Epithelial cell of proximal tubule (primary cell): ENCODE results near the gene PTTG1IP. TPM values are rescaled to one million over a fixed set of nuclear protein-coding genes. Genes with fewer than 3 reads are reported as not detected.
"Not testable (repeated sequence)": the region's sequence is repeated elsewhere in the genome, so short reads cannot be mapped to it uniquely, and the experiment has no call there.

Experiments used
- DNase-seq: peaks from one replicate; pipeline ENCODE4 v3.0.0-alpha.2; 2011; ENCODE audit warnings: low read depth
- H3K4me3 ChIP-seq: 2 replicates; pipeline ENCODE4 v1.5.1; 2011; ENCODE audit warnings: low read depth, mild to moderate bottlenecking, low read length
- total RNA-seq: library from RNA; depleted of rRNA; stranded (reverse); fragments of >200 nt; gene quantifications from 2 replicates; pipeline ENCODE4 v1.2.3, GENCODE V29; 2015
- TF ChIP-seq, protein P1 (sequence below): conservative IDR thresholded peaks from 2 replicates; pipeline ENCODE4 v1.5.1; 2012; ENCODE audit warnings: low read depth, mild to moderate bottlenecking, low read length

The PTTG1IP gene
- total RNA-seq, 1 donor from 2014 or later: 311 TPM

DNA sequence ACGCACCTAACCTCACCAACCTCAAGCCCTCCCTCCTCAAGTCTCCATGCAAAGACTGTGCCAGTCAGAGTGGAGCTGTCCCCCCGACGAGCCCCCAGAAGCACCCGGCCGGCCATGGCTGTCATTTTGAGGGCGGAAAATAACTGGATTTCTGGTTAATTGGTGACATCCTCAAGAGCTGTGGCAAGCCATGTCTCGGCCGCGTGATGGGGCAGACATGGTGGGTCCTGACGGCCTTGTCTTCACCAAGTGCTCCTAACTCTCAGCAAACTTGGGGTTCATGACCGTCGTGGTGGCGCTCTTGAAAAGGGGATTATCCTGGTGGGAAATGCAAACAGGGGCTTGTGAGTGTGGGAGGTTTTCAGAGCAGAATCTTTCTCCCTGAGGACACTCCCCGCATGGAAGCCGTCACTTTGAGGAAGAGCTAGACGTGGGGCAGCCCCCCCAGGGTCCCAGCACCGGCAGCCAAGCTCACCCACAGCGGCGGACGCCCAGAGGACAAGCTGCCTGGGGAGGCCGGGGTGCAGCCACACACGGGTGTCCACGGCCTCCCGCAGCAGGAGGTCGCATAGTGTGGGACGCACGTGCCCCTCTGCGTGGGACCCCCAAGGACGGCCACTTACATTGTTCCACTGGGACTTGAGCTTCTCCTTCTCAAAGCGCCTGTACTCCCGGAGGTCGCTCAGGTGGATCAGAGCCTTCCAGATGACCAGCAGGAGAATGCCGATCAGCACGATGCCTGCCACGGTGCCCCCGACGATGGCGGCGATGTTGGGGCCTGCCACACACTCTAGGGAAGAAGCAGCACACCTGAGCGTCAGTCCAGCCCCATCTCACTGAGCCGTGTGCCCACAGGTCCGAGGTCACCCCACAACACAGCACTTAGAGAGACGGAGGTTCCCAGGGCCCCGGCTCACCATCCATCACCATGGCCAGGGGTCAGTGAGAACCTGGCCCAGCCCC is 12.9 kb upstream of the PTTG1IP start:
- H3K4me3 ChIP-seq: no peak overlapping the region
- no peak for DNase-seq
- TF ChIP-seq, protein P1, sequence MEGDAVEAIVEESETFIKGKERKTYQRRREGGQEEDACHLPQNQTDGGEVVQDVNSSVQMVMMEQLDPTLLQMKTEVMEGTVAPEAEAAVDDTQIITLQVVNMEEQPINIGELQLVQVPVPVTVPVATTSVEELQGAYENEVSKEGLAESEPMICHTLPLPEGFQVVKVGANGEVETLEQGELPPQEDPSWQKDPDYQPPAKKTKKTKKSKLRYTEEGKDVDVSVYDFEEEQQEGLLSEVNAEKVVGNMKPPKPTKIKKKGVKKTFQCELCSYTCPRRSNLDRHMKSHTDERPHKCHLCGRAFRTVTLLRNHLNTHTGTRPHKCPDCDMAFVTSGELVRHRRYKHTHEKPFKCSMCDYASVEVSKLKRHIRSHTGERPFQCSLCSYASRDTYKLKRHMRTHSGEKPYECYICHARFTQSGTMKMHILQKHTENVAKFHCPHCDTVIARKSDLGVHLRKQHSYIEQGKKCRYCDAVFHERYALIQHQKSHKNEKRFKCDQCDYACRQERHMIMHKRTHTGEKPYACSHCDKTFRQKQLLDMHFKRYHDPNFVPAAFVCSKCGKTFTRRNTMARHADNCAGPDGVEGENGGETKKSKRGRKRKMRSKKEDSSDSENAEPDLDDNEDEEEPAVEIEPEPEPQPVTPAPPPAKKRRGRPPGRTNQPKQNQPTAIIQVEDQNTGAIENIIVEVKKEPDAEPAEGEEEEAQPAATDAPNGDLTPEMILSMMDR: no peak

DNA sequence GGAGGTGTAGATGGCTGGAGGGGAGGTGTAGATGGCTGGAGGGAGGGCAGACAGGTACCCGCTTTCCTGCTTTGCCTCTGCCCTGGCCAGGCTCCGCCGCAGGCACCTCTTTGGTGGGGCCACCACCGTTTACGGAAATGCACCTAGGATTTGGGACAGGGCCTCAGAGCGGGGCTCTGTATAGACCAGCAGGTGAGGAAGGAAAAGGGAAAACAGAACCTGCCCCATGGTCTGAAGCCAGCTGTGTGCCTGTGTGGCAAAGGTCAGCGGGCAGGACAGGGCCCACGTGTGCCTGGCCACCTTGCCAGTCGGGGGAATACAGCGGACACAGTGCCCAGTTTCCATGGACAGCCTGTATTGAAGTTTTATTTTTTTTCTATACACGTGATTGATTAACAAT is 12.1 kb upstream of the PTTG1IP start:
- no peak for DNase-seq
- H3K4me3 ChIP-seq: no peak overlapping the region
- TF ChIP-seq, protein P1: no peak

DNA sequence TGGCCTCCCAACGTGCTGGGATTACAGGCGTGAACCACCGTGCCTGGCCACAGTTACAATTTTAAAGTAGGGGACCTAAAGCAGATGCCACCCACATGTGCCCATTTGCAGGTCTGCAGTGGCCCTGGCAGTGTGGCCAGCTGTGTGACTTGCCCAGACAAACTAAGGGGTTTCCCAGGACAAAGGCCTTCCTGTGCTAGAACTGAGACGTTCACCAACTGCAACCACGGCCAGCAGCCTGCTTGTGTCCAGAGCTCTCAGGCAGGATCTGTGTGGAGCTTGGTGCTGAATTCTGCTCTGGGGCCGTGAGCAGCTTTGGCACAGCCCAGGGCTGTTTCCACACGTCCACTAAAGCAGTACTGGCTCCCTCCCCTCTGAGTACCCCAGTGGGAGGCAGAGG is 10.6 kb upstream of the PTTG1IP start:
- no peak for DNase-seq
- no peak overlapping the region for H3K4me3 ChIP-seq
- TF ChIP-seq, protein P1: no peak

DNA sequence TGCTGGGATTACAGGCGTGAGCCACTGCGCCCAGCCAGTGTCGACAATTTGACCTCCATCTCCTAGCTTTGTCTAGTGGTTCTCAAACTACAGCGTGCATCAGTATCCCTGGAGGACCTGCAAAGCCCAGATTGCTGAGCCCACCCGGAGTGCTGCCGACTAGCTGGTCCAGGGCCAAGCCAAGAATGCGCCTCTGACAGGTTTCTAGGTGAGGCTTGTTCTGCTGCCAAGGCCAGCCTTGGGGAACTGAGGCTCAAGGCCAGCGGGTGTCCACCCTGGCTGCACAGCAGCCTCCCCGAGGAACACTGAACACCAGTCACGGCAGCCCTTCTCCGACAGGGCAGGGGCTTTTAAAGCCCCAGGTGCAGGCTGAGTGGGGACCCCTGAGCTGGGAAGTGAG is 9.8 kb upstream of the PTTG1IP start:
- TF ChIP-seq, protein P1: no peak
- no peak for DNase-seq
- no peak overlapping the region for H3K4me3 ChIP-seq

DNA sequence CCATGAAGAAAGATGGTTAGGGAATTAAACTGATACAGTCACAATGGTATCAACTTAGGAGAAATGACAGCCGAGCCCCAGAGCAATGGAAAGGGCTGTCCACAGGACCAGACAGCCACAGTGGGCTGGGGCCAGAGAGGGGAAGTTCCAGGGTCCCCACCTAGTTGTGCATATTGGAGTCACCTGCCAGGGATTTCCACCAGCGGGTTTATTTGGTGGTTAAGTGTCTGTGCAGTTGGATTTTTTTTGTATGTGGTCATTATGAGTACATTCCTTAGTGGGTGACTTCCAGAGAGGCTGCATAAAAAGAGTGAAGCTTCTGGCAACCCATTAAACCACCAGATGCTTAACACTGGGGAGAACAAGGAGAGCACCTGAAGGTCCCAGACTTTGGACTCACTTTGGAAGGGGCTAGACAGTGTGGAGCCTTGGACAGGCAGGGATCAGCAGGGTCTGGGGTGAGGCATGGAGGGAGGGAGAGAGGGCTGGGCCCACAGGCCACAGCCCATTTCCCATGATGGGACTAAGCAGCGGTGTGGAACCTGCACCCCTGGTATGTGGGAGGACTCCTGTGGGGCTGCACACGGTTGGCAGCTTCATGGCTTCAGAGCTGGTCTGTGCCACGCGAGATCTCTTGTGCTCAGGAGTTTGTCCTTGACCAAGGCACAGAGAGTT is 7.8 kb upstream of the PTTG1IP start:
- TF ChIP-seq, protein P1: no peak
- DNase-seq: no peak
- no peak overlapping the region for H3K4me3 ChIP-seq

DNA sequence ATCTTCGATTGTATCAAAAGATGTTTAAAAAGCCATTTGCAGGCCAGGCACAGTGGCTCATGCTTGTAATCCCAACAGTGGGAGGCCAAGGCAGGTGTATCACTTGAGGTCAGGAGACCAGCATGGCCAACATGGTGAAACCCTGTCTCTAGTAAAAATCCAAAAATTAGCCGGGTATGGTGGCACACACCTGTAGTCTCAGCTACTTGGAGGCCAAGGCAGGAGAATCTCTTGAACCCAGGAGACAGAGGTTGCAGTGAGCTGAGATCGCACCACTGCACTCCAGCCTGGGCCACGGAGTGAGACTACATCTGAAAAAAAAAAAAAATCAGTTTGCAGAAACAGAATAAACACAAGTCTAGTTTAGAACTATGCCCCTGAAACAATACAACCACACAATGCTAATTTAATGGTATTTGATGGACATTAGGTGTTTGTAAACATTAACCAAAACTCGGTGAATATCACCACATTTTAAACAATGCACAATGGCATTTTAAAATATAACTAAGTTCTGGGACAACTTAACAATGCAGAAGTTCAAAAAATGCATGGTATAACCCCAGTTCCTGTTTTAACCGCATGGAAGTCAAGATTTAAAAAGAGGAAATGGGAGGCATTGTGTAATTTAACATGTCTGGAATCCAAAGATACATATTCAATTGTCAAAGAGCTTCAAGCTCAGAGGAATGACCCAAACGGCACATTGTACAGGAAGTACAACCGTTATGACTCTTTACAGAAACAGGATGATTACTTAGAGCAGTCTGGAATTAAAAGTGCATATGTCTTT is 7.1 kb upstream of the PTTG1IP start:
- H3K4me3 ChIP-seq: no peak overlapping the region
- TF ChIP-seq, protein P1: no peak
- DNase-seq: no peak

DNA sequence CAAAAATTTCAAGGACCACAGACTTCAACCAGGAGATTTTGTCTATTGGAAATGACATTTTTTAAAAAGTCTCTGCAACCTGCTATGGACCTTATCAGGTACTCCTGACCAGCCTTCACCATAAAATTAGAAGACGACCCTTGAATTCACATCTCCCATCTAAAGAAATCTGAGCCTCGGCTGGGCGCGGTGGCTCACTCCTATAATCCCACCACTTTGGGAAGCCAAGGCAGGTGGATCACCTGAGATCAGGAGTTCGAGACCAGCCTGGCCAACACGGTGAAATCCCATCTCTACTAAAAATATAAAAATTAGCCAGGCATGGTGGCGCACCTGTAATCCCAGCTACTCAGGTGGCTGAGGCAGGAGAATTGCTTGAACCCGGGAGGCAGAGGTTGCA is 5.7 kb upstream of the PTTG1IP start:
- H3K4me3 ChIP-seq, DNase-seq: not testable (repeated sequence)
